Uterus (tissue), 2 donors: ENCODE data around the gene ACMSD.

Source experiments
- POLR2A ChIP-seq, 2 donors: fragments of 450-650 bp; IDR thresholded peaks; one replicate each; pipeline ENCODE4 v1.6.1; 2016; ENCODE audit warnings: antibody characterized with exemption in 2 of 2, mild to moderate bottlenecking in 1 of 2, moderate library complexity in 1 of 2
- TF ChIP-seq, protein P1 (sequence below), 4 experiments: fragments of 200-600 bp in 2 of 4; fragments of 450-650 bp in 2 of 4; sonication (generic) in 2 of 4; IDR thresholded peaks; one replicate each; pipeline ENCODE4 v1.5.1; 2016 to 2019; ENCODE audit warnings: antibody characterized with exemption in 4 of 4, mild to moderate bottlenecking in 2 of 4, moderate library complexity in 1 of 4

DNA sequence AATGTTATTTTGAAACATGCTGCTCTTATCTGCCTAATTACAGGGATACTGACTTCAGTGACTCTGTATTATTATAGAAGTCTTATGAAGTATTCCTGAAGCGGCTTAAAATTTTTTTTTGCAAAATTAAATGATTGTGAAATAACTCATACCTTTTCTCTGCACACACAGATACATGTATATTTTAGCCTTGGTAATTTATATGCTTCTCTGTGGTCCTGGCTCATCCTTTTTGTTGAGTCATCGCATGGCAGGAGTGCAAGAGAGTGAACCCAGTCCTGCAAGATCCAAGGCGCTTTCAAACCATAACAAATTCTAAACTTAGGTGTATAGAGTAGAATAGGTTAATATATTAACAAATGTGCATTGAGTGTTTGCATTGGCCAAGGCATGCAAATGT is 88.8 kb downstream of the ACMSD start:
- TF ChIP-seq, protein P1, sequence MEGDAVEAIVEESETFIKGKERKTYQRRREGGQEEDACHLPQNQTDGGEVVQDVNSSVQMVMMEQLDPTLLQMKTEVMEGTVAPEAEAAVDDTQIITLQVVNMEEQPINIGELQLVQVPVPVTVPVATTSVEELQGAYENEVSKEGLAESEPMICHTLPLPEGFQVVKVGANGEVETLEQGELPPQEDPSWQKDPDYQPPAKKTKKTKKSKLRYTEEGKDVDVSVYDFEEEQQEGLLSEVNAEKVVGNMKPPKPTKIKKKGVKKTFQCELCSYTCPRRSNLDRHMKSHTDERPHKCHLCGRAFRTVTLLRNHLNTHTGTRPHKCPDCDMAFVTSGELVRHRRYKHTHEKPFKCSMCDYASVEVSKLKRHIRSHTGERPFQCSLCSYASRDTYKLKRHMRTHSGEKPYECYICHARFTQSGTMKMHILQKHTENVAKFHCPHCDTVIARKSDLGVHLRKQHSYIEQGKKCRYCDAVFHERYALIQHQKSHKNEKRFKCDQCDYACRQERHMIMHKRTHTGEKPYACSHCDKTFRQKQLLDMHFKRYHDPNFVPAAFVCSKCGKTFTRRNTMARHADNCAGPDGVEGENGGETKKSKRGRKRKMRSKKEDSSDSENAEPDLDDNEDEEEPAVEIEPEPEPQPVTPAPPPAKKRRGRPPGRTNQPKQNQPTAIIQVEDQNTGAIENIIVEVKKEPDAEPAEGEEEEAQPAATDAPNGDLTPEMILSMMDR (IDR thresholded peaks at IDR 0.05) = no peak
- no peak for TF ChIP-seq POLR2A (IDR thresholded peaks at IDR 0.05)
